ENCODE results near the gene PELI2. TPM values are rescaled to one million over a fixed set of nuclear protein-coding genes. Genes with fewer than 3 reads are reported as not detected.
A peak's percentile ranks its signal among the peaks of the same experiment; 100 is the strongest.

PELI2 gene
- total RNA-seq, 4 donors from 2014 or later = 2.5 to 5.8 (median 4.2) TPM

GRCh38 chr14:56198438-56198837, 80.2 kb downstream of the PELI2 start:
- Histone ChIP-seq H3K4me3 (no peak overlapping the region), H3K27ac (peak overlapping the region in 1 of 4 donors; percentile 29), H3K27me3 (no peaks in the 10 kb centered on the region), H3K4me1 (peaks cover 9 to 17% of the 10 kb centered on the region in 2 donors), H3K36me3 (no peaks in the 10 kb centered on the region), H3K9me3 (no peaks in the 10 kb centered on the region)
- ATAC-seq (no peak), DNase-seq (no peak)
- in situ Hi-C loops (cut with MboI; ENCODE audit: low sequenced_read_pairs in 4 of 4) (no loop called here), intact Hi-C loops (cut with DNase I; ENCODE audit: low total_unique reads) (loop anchor here (5.0 kb wide), 1 partner anchor 81 kb away; the partner anchor contains the start of gene PELI2)
- TF ChIP-seq CTCF (IDR thresholded peaks at IDR 0.05 in 4 of 5, conservative IDR thresholded peaks at IDR 0.05 in 1 of 5) = no peak
- no peak for TF ChIP-seq POLR2A (IDR thresholded peaks at IDR 0.05)

GRCh38 chr14:56199095-56199981, 81.1 kb downstream of the PELI2 start:
- no peak overlapping the region for H3K4me3 ChIP-seq
- in situ Hi-C loops (cut with MboI; ENCODE audit: low sequenced_read_pairs in 4 of 4) = no loop called here
- peak overlapping the region; percentile 11 to 39 (median 22) for H3K27ac ChIP-seq

GRCh38 chr14:56199982-56200577, 81.9 kb downstream of the PELI2 start:
- Histone ChIP-seq H3K27ac (peak overlapping the region; percentile 11 to 39 (median 20)), H3K4me3 (no peak overlapping the region), H3K9me3 (no peaks in the 10 kb centered on the region), H3K4me1 (peaks cover 8 to 14% of the 10 kb centered on the region in 2 donors), H3K27me3 (no peaks in the 10 kb centered on the region), H3K36me3 (no peaks in the 10 kb centered on the region)
- intact Hi-C loops (cut with DNase I; ENCODE audit: low total_unique reads) = loop anchor here (5.0 kb wide), 1 partner anchor 83 kb away; the partner anchor contains the start of gene PELI2
- in situ Hi-C loops (cut with MboI; ENCODE audit: low sequenced_read_pairs in 4 of 4) = no loop called here
- TF ChIP-seq POLR2A (IDR thresholded peaks at IDR 0.05) (no peak), CTCF (IDR thresholded peaks at IDR 0.05 in 4 of 5, conservative IDR thresholded peaks at IDR 0.05 in 1 of 5) (no peak)
- ATAC-seq (no peak), DNase-seq (no peak)

More at GRCh38 chr14:56199095-56199981, 81.1 kb downstream of the PELI2 start:
- H3K27me3 ChIP-seq = no peaks in the 10 kb centered on the region
- DNase-seq = peak; percentile 48 to 49
- intact Hi-C loops (cut with DNase I; ENCODE audit: low total_unique reads) = loop anchor here (5.0 kb wide), 1 partner anchor 82 kb away; the partner anchor contains the start of gene PELI2
- ATAC-seq = peak; percentile 79 to 89
- H3K36me3 ChIP-seq = no peaks in the 10 kb centered on the region
- H3K9me3 ChIP-seq = no peaks in the 10 kb centered on the region
- H3K4me1 ChIP-seq = peaks cover 9 to 16% of the 10 kb centered on the region in 2 donors
- TF ChIP-seq POLR2A (IDR thresholded peaks at IDR 0.05) (no peak), CTCF (IDR thresholded peaks at IDR 0.05 in 4 of 5, conservative IDR thresholded peaks at IDR 0.05 in 1 of 5) (no peak)

- H3K27ac ChIP-seq = no peak overlapping the region
- no peaks in the 10 kb centered on the region for H3K9me3 ChIP-seq
- TF ChIP-seq POLR2A (IDR thresholded peaks at IDR 0.05) = no peak
- no peak for TF ChIP-seq CTCF (IDR thresholded peaks at IDR 0.05 in 4 of 5, conservative IDR thresholded peaks at IDR 0.05 in 1 of 5)
- no peak for ATAC-seq
- in situ Hi-C loops (cut with MboI; ENCODE audit: low sequenced_read_pairs in 4 of 4) (no loop called here), intact Hi-C loops (cut with DNase I; ENCODE audit: low total_unique reads) (no loop called here)
- no peaks in the 10 kb centered on the region for H3K27me3 ChIP-seq
- H3K4me1 ChIP-seq = peaks cover 0 to 5% of the 10 kb centered on the region in 2 donors
- DNase-seq = no peak
- no peaks in the 10 kb centered on the region for H3K36me3 ChIP-seq
- no peak overlapping the region for H3K4me3 ChIP-seq
Measured at GRCh38 chr14:56202256-56202655, 84.0 kb downstream of the PELI2 start.
